Measurements from ENCODE around the gene PDHB. TPM values are rescaled to one million over a fixed set of nuclear protein-coding genes. Genes with fewer than 3 reads are reported as not detected.

PDHB gene
- total RNA-seq, 1 donor from 2014 or later: 63.6 TPM

GRCh38 chr3:58398669-58399333 is 34.8 kb downstream of the PDHB start:
- no peak for DNase-seq

GRCh38 chr3:58394339-58394738 is 39.3 kb downstream of the PDHB start:
- no peak for DNase-seq

- no peak for DNase-seq
These were observed 41.5 kb downstream of the PDHB start for GRCh38 chr3:58392181-58392580.

GRCh38 chr3:58391156-58391865 is 42.3 kb downstream of the PDHB start:
- no peak for DNase-seq

GRCh38 chr3:58388550-58389091 is 45.0 kb downstream of the PDHB start:
- peak; percentile 94 for DNase-seq

GRCh38 chr3:58387650-58388546 is 45.7 kb downstream of the PDHB start:
- peak; percentile 73 for DNase-seq

GRCh38 chr3:58386626-58387365 is 46.8 kb downstream of the PDHB start:
- peak; percentile 69 for DNase-seq

- no peak for DNase-seq
These were observed 49.1 kb downstream of the PDHB start for GRCh38 chr3:58384381-58385090.

GRCh38 chr3:58383904-58384303 is 49.7 kb downstream of the PDHB start:
- DNase-seq: no peak

- DNase-seq: no peak
These were observed 50.2 kb downstream of the PDHB start for GRCh38 chr3:58383476-58383875.

GRCh38 chr3:58379351-58380073 is 54.1 kb downstream of the PDHB start:
- DNase-seq: no peak

- no peak for DNase-seq
These were observed 55.9 kb downstream of the PDHB start for GRCh38 chr3:58377750-58378149.

Other genes with a start within 250 kb of the PDHB start
- 4.1 TPM for gene DNASE1L3, start 222.9 kb downstream of the PDHB start, total RNA-seq
- 11.7 TPM for gene ABHD6, start 196.0 kb downstream of the PDHB start, total RNA-seq
- 13.2 TPM for gene RPP14, start 127.6 kb downstream of the PDHB start, total RNA-seq
- gene HTD2, start 127.3 kb downstream of the PDHB start, total RNA-seq: 10.6 TPM
- 31.2 TPM for gene PXK, start 100.9 kb downstream of the PDHB start, total RNA-seq
- gene KCTD6, start 58.3 kb upstream of the PDHB start, total RNA-seq: 13.8 TPM
- 15.8 TPM for gene ACOX2, start 103.4 kb upstream of the PDHB start, total RNA-seq
- gene FAM107A, start 143.6 kb upstream of the PDHB start, total RNA-seq: 0.59 TPM
- gene FAM3D, start 232.9 kb upstream of the PDHB start, total RNA-seq: 1.8 TPM